T-helper 1 cell (primary cell): ENCODE data around the gene HIBCH.
"Not testable (repeated sequence)": the region's sequence is repeated elsewhere in the genome, so short reads cannot be mapped to it uniquely, and the experiment has no call there.

Experiments
- DNase-seq, 5 donors: peaks; one replicate each; pipeline ENCODE4 v3.0.0-alpha.2; 2012 to 2020

Gene HIBCH

DNA sequence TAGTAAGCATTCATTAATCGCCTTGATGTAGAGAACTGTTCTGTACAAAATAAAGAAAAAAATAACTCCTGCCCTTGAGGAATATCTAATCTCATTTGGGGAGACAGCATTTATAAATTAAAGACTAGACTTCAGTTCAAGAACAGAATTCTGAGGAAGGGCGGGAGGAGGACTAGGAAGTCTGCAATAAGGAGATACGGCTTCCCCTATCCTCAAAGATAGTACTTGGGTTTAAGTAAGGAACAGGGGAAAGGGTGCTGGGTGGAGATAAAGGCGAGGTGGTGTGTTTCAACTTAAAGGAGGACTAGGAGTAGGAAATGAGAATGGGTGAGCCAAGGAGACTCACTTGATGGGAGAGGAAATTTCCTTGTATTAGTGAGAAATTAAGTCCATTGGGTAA is 135.2 kb downstream of the HIBCH start:
- no peak for DNase-seq

DNA sequence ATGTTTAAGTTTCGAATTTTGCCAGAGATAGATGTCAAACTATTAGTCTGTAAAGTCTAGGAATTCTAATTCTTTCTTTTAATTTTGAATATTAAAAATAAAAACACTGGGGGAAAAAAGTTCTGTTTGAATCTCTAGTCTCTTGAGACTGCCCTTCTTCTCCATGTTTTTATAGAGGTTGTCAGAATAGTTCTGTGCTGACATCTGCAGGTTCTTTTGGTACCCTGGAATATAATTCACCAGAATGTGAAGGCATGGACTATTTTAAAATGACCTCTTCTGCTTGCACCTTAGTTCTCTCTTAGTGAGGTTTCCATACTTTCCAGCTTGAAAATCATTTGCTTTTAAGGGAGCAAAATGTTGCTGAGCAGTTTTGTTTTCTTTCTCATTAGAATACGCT is 136.1 kb downstream of the HIBCH start:
- DNase-seq: no peak

DNA sequence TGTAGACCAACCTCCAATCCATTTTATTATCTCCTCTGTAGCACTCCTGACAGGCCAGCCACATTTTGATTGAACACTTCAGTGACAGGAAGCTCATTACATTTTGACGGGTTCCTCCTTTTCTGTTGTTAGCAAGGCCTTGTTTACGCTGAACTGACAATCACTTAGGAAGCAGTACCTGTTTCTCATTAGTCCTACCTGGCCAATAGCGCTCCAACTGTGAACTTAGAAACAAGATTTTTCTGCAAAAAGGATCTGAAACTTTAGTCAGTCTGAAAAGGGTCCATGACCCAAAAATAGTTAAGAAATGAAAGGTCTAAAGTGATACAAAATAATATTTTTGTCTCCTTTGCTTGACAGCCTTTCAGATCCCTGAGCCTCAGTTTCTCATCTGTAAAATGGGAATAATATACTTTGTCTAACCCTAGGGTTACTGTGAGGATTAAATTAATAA is 137.5 kb downstream of the HIBCH start:
- no peak for DNase-seq

DNA sequence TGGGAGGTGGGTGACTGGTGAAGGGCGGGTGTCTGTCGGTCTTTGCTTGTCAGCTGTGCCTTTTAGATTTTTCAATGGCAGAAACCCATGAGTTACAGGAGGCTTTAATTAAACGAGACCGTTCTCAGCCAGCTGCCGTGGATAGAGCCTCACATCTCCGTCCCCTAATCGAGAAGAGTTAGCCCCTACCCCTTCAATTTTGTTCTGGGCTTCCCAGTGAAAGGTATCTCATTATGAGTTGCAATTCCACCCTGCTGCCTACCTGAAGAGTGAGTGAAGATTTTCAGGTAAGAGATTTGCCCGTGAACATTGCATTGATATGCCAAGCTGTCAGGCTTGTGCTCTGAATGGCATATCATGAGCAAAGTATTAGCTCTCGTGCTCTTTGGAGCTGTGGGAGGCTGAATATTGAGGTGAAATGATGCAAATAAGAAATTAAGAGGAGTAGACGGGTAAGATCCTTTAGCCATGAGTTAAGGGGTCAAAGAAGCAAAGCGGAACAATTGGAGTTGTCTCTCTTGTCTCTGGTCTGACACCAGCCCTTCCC is 138.4 kb downstream of the HIBCH start:
- DNase-seq: no peak

DNA sequence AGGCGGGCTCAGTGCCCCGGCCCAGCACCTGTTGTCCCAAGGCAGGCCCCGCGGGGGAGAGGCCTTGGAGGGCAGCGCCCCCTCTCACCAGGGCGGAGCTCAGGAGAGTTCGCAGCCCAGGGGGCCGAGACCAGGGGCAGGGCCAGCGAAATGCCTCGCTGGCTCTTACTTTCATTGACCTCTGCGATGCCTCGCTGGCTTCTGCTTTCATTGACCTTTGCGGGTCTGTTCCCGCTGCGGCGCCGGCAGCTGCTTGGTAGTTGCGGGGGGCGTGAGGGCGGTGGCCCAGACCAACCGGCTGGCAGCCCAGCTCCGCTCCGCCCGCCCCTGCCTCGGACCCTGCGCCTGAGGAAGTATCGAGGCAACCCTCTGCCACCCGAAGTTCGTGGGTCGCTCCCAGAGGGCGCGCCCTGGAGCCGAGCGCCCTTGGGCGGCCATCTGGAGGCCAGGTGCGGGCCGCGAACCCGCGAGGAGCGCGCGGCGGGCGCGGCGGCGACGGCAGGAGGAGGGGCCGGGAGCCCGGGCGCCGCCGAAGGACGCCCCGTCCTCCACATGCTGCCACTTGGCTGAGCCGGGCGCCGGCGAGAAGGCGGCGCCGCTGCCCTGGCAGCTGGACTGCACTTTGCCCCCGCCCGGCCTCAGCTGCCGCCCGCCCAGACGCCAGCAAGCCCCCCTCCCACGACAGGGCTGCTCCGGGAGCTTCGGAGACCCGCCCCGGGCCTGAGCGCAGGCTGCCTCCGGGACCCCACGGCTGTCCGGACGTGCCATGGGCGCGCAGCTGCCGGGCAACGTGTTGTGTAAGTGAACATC is 139.1 kb downstream of the HIBCH start:
- peak in 2 of 5 donors; percentile 7 to 13 for DNase-seq

DNA sequence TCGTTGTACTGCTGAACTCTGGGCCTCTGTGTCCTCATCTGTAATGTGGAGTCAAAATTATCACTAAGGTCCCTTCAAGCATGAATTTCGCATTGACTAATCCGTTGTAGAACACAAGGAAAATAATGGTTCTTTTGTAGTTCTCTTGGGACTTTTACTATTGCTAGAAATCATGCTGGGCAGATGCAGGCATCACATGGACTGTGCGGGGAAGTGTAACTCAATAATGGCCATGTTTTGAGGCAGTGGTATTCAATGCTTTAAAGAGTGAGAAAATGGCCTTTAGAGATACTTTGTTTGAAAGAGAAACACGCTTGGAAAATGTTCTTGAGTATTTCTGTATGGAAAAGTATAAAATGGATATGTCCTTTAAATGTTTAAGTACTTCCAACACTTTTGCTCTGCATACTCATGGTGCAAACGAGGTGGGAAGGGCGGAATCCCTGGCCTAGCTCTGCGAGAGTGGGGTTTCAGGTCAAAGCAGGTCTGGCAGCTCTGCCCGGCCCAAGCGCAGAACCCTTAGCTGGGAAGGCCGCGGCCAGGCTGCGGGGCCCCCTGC is 139.8 kb downstream of the HIBCH start:
- no peak for DNase-seq

DNA sequence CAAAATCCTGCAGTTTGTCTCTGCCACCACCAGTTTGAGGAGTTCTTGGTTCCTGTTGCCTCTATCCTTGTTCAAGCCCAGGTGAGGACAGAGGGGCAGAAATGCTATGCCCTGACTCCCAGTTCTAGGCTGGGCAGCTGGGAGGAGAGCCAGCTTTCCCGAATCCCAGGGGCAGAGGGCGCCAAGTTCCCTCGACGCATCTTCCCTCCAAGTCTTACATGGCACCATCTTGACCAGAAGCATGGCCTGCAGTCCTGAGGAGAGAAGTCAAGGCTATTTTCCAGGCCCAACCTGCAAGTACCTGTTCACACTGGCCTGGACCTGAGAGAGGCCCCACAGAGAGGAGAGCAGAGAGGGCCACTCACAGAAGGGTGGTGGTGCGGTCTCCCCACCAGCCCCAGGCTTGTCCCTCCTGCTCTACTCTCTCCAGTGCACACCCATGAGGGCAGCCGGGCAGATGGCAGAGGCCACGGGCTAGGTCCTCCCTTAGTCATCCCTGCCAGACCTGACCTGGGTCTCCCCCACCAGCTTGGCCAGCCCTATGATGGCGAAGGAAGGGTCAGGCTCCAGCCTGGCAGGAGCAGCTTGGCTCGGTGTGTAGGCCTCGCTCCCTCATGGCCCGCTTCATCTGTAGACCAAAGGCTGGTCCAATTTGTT is 141.4 kb downstream of the HIBCH start:
- DNase-seq: no peak

DNA sequence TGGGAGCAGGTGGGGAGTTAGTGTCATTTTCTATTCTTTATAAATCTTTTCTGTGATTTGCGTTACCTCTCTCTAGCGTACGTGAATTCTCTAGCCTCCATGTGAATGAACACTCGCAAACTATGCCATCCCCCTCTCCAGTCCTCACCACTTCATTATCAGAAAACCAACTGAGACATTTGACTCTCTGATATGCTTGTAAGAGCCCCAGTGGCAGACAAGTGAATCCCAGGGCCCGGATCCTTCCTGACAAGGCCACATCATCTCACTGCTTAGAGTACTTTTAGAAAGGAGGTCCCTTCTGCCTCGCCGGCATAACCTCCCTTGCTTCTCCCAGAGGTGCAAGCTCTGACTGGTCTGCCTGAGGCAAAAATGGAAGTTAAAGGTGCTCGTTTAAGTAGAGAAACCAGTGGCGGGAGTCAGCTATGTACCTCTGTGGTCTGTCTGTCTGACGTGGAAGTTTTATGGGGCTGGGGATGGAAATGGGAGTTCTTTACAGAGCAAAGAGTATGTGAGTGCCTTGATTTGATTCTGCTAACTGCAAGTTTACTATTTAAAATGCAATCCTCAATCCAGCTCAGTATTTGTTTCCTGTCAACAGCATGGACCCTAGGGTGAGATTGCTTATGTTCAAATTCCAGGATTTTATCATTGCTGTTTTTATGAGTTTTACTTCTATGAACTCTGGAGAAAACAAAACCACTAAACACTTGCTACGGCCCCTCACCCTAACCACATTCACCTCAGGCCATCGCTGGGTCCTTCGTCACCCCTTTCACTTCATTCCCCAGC is 142.2 kb downstream of the HIBCH start:
- no peak for DNase-seq

DNA sequence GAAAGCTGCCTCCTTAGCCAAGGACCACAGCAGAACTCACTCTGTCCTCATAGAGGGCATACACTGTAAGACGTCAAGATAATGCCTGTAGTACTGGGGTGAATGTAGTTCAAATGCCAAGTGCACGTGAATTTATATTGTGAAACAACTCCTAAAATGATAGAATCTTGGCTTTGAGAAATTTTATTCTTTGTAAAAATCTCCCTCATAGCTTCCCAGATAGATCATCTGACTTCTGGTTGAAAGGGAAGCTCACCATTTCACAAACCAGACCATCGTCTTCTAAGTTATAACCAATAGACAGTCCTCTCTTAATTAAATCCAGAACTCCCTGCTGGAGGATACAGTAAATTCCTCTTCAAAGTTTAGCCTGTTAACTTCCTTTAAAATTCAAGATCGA is 146.2 kb downstream of the HIBCH start:
- DNase-seq: no peak

DNA sequence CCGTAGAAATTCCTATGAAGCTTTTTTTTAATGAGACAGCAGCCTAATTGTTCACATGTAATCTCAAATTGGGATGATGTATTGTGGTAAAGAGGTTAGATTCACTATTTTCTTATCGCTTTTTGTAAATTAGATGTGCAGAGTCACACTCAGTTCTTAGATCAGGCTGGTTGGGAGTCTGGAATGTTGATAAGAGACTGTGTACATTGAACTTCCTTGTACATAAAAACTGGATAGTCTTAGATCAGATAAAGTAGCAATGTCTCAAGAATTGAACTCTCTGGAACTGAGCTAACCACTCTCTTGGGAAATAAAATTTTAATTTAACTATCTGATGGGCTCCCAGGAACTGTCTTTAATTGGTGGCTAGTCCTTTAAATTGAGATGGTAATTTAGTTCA is 149.0 kb downstream of the HIBCH start:
- no peak for DNase-seq

DNA sequence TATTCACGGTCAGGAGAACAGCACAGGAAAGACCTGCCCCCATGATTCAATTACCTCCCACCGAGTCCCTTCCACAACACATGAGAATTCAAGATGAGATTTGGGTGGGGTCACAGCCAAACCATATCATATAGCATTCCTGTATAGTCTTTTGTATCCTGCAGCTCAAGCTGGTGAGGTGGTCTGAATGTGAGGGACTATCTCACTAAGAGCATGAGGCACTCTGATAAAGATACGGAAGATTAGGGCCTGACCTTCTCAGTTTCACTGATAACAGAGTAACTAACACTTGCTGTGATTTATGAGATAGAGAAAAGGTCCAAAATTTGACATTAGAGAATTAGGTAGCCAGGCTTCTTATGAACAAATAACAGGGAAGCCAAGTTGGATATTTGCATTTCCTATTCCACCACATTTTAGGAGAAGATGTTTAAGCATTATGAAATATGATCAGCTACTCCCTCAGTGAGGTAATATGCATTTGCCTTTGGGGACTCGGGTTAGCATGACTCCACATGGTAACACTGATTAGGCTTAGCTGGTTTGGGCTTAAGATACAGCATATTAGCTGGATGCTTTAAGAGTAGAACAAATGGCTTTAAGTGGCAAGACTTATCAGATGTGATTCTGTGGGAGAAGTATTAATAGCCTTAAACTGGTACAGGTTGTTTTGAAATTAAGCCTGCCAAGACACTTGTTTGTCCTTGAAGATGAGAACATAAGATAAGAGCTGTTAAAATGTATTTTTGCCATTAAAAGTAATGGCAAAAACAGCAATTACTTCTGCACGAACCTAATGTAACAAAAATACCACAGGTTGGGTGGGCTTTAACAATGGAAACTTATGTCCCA is 150.2 kb downstream of the HIBCH start:
- no peak for DNase-seq

DNA sequence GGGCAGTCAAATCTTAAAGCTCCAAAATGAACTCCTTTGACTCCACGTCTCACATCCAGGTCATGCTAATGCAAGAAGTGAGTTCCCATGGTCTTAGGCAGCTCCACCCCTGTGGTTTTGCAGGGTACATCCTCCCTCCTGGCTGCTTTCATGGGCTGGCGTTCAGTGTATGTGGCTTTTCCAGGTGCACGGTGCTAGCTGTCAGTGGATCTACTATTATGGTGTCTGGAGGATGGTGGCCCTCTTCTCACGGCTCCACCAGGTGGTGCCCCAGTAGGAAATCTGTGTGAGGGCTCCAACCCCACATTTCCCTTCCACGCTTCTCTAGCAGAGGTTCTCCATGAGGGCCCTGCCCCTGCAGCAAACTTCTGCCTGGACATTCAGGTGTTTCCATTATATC is 151.9 kb downstream of the HIBCH start:
- DNase-seq: no peak

DNA sequence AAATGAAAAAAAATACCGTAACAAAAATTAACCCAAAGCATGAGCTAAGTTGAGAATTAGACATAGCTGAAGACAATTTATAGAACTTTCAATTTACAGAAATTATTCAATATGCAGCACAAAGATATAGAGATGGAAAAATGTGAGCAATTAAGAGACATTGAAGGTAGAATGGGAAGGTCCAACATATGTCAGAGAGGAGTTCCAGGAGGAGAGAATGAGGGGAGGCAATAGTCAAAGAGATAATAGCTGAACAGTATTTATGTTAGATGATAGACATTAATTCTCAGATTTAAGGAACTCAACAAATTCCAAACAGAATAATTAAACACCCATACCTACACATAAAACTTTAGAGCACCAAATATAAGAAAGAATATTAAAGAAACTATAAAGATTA is 154.1 kb downstream of the HIBCH start:
- DNase-seq: no peak

DNA sequence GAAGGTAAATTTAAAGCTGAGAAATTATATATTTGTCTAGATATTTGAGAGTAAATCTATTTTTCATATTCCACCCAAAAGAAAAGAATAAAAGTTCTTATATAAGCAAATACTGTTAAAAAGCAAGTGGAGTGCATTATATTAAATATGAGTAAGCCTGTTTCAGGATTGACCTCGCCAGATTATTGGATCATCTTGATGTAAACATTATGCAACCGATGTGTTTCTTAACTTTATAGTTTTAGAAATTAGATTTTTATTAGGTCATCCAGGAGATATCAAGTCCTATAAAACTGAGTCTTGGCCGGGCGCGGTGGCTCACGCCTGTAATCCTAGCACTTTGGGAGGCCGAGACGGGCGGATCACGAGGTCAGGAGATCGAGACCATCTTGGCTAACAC is 156.8 kb downstream of the HIBCH start:
- DNase-seq: no peak

DNA sequence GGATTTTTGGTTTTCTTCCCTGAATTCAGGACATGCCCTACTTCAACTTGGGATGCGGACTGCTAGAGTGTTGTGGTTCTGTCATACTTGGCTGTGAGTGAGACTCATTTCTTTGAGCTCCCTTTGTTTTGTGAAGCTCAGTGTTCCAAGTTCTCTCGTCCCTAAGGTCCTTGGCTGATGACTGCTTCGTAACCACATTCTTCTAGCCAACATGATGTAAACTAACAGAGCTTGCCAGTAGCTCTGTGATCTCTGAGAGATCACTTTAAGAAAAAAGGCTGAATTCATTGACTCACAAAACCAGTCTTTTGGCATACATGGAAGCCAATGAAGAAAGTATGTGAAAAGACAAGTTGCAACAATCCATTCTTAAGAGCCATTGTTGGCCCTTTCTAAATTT is 160.2 kb downstream of the HIBCH start:
- no peak for DNase-seq

DNA sequence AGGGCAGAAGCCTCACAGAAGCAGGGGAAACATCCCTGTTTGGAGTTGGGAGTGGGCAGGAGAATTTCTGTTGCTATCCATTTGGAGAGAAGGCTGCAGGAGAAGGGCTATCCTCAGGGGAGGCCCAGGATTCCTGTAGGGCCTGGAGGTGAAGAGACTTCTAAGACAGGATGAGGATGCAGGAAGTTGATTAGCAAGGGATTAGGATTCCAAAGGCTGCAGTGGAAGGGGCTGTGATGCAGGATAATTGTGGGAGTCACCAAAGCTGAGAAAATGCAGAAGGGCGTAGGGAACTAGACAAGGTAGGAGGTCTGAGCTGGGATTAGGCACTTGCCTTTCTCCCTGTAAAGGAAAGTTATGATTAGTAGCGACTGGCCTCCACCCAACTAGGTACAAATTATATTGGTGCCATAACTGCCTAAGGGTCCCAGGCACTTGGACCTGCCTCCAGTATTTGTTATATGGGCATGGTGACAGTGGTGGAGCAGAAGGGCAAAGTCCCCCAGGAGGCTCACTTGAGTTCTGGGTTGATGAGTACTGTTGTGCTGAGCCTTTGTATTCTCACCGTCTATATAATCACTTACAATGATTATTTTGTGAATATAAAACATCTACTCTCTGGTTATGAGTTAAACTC is 160.7 kb downstream of the HIBCH start:
- DNase-seq: no peak

DNA sequence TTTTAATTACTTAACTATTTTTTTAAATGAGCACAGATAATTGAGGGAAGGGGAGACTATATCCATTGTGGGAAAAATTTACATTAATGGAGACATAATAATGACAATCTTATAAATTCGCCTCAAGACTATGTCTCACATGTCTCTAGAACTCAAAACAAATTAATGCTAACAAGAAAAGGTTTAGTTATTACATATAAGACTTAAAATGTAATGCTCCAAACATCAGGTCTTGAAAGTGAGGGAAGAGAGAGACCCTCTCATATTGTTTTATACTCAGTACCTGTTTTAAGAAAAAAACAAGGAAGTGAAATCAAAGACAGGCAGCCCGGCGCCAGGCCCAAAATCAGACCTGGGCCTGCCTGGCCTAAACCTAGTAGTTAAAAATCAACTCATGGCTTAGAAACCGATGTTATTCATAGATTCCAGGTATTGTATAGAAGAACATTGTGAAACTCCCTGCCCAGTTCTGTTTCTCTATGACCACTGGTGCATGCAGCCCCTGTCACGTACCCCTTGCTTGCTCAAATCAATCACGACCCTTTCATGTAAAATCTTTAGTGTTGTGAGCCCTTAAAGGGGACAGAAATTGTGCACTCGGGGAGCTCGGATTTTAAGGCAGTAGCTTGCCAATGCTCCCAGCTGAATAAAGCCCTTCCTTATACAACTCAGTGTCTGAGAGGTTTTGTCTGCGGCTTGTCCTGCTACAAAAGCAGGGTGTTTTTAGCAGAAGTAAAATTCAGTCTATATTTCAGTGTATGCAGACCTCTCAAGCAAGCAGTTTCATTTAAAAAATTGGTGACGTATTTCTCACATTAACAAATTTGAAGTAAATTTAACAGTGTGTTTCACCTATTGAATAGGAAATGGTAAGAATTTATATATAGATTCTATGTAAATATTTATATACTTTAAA is 161.8 kb downstream of the HIBCH start:
- not testable (repeated sequence) for DNase-seq

DNA sequence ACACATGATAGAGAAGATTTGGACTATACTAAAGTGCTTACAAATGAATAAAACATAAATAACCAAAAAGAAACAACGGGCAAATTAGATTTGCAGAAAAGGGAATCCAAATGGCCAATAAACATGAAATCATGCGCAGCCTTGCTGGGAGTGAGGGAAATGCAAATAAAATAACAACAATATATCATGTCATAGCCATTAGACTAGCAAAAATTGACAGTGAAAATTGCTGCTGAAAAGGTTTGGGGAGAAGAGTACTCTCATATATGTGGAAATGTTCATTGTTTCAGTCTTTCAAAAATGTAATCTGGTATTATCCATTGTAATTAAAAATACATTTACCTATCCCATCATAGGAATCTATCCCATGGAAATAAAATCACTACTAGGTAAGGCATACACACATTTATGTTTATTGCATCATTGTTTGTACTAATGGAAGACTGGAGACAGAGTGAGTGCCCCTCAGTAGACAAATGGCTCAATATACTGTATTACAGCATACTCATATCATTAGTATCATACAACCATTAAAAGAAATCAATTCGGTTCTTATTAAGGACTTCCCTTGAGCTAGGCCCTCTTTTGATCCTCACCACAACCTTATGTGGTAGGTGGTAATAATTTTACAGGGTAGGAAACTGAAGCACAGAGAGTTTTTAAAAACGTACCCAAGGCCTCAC is 163.0 kb downstream of the HIBCH start:
- no peak for DNase-seq
